Adrenal gland (tissue), 5 donors: ENCODE measurements around the gene TIPIN.

Experiments used
- POLR2A ChIP-seq, 2 donors: fragments of 450-650 bp; IDR thresholded peaks; one replicate each; pipeline ENCODE4 v1.6.1; 2017; ENCODE audit warnings: antibody characterized with exemption in 2 of 2, mild to moderate bottlenecking in 2 of 2, moderate library complexity in 1 of 2
- TF ChIP-seq, protein P1 (sequence below), 6 experiments: fragments of 450-650 bp in 4 of 6; fragments of 200-600 bp in 2 of 6; sonication (generic) in 1 of 6; IDR thresholded peaks; 1 replicate in 5 of 6; 2 replicates in 1 of 6; pipeline versions ENCODE4 v1.5.1 to v1.8.0; 2016 to 2021; ENCODE audit warnings: antibody characterized with exemption in 6 of 6, mild to moderate bottlenecking in 2 of 6, moderate library complexity in 1 of 6
- donor health status: DM: no; HTN: no; CAD: no.

DNA sequence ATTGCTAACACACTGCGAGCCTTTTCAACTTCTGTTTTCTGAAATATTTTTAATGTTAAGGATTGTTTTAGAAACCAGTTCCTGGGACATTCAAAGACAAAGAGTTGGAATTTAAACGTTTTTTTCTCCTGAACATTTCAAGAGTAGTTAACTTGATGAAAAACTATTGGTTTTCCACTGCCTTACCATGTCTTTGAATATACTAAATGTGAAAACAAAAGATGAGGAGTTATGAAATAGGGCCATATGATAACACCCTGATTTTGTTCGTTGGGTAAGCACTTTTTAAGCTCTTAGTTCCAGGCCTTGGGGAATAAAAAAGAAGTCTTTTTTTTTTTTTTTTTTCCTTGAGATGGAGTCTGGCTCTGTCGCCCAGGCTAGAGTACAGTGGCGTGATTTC lies 60.3 kb downstream of the TIPIN start:
- TF ChIP-seq, protein P1, sequence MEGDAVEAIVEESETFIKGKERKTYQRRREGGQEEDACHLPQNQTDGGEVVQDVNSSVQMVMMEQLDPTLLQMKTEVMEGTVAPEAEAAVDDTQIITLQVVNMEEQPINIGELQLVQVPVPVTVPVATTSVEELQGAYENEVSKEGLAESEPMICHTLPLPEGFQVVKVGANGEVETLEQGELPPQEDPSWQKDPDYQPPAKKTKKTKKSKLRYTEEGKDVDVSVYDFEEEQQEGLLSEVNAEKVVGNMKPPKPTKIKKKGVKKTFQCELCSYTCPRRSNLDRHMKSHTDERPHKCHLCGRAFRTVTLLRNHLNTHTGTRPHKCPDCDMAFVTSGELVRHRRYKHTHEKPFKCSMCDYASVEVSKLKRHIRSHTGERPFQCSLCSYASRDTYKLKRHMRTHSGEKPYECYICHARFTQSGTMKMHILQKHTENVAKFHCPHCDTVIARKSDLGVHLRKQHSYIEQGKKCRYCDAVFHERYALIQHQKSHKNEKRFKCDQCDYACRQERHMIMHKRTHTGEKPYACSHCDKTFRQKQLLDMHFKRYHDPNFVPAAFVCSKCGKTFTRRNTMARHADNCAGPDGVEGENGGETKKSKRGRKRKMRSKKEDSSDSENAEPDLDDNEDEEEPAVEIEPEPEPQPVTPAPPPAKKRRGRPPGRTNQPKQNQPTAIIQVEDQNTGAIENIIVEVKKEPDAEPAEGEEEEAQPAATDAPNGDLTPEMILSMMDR (IDR thresholded peaks at IDR 0.05) = no peak
- no peak for TF ChIP-seq POLR2A (IDR thresholded peaks at IDR 0.05)
